Measurements from ENCODE around the gene CCR8.
"Not testable (repeated sequence)": the region's sequence is repeated elsewhere in the genome, so short reads cannot be mapped to it uniquely, and the experiment has no call there.

CCR8 gene

DNA sequence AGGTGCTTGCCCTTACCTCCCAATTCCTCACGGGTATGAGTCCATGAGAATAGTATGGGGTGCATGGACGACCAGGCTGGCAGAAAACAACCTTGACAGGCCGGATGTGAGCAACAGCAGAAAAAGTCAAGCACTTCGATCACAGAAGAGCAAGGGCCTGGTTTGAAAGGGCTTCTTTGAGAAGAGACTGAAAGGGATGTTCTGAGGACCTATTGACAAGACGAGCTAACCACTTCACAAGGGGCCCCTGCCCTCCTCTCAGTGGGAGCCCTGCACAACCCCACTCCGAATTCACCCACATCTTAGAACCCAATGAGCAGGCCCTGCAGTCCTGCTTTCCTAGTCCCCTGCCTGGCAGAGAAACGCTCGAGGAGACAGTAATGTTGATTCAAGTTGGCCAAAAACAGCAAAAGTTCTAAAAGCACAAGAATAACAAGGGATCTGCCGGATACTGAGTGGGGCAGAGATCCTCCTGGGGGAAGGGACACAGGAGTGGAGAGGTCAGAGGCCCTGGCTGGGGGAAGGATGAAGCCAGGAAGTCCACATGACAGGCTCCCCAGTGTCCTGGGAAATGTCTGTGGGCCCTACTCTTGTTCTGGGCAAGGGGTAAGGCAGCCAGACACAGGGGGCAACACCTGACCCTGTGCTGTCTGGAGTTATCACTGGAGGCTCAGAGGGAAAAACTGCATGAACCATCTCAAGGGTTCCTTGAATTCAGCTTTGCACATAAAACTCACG is 34.9 kb upstream of the CCR8 start:
- no peak for TF ChIP-seq ZNF274 (IDR thresholded peaks at IDR 0.05; ENCODE audit: low read depth, low read length)
- no peak overlapping the region for H3K4me3 ChIP-seq (ENCODE audit: low read length)

DNA sequence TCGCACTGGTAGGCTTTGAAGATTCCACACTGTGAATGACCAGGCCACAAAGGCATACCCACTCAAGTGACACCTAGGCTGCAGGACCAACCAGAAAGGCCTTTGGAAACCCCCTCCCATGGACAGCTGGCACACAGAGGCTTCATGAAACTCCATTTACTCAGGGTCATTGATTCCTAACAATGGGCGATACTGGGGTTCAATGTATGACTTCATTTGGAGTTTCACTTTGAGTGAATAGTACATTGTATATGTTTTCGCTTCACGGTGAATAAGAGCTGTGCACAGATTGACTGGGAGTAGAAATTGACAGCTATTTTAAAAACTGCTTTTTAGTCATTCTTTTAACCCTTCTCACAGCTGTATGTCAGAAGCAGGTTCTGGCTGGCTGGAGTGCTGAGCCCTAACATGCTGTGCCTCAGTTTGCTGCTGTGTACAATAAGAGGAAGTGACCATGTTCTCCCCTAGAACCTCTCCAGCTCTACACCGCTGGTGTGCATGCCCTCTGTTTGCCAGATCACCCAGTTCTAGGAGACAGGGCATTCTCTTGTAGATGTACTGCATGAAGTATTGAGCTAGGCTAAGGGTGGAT is 34.2 kb upstream of the CCR8 start:
- TF ChIP-seq ZNF274 (IDR thresholded peaks at IDR 0.05; ENCODE audit: low read depth, low read length): no peak
- H3K4me3 ChIP-seq (ENCODE audit: low read length): no peak overlapping the region

DNA sequence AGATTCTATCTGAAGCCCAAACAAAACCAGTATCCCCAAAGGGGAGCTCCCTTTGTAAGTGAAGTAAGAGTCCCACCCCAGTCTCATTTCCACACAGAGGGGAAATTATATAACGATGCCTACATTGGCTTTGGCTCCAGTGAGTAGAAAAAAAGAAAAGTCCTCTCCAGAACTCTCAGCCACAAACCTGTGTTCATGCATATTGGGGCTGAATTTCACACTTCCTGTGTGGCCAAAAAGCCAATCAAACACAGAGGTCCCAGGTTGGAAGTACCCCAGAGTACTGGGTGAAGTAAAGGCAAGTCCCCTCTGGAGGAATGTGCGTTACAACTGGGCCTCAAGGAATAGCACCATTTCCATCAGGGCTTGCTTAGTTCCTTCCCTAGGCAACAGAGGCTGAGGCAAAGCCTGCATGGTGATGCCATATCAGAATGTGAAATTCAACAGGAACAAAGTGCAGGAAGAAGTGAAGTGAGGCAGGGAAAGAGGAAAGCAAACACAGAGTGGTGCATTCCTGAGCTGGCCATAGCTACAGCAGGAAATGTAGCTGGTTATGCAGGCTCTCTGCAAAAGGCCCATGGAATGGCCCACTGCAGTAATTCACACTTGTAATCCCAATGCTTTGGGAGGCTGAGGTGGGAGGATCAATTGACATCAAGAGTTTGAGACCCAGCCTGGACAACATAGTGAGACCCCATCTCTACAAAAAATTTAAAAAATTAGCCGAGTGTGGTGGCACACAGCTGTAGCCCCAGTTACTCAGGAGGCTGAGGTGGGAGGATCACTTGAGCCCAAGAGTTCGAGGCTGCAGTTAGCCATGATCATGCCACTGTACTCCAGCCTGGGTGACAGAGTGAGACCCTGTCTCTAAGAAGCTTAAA is 33.1 kb upstream of the CCR8 start:
- H3K4me3 ChIP-seq (ENCODE audit: low read length): no peak overlapping the region
- TF ChIP-seq ZNF274 (IDR thresholded peaks at IDR 0.05; ENCODE audit: low read depth, low read length): no peak

DNA sequence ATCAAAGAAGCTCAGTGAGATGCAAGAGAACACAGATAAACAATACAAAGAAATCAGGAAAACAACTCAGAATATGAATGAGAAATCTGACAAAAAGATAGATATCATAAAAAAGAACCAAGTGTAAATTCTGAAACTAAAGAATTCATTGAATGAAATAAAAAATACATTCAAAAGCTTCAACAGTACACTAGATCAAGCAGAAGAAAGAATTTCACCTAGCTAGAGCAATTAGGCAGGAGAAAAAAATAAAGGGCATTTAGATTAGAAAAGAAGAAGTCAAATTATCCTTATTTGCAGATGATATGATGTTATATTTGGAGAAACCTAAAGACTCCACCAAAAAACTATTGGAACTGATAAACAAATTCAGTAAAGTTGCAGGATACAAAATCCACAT is 30.2 kb upstream of the CCR8 start:
- no peak for TF ChIP-seq ZNF274 (IDR thresholded peaks at IDR 0.05; ENCODE audit: low read depth, low read length)
- no peak overlapping the region for H3K4me3 ChIP-seq (ENCODE audit: low read length)

DNA sequence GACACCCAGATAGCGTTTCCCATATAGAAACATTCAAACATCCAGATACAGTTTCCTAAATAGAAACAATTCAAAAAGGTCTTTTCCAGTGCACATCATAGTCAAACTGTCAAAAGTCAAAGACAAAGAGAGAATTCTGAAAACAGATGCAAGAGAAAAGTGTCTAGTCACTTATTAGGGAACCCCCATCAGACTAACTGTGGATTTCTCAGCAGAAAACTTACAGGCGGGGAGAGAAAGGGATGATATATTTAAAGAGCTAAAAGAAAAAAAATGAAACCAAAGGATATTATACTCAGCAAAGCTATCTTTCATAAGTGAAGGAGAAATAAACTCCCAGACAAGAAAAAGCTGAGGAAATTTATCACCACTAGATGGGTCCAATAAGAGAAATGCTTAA is 27.3 kb upstream of the CCR8 start:
- H3K4me3 ChIP-seq (ENCODE audit: low read length): no peak overlapping the region
- no peak for TF ChIP-seq ZNF274 (IDR thresholded peaks at IDR 0.05; ENCODE audit: low read depth, low read length)

DNA sequence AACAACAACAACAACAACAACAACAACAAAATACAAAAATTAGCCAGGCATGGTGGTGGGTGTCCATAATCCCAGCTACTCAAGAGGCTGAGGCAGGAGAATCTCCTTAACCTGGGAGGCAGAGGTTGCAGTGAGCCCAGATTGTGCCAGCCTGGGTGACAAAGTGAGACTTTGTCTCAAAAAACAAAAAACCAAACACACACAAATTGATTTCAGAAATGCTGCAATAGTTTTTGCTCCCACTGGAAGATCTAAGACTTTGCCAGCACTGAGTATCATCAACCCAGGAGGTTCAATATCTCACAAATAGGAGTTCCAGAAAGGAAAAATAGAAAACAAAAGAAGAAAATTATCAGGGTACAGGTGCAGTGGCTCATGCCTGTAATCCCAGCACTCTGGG is 16.2 kb upstream of the CCR8 start:
- no peak overlapping the region for H3K4me3 ChIP-seq (ENCODE audit: low read length)
- no peak for TF ChIP-seq ZNF274 (IDR thresholded peaks at IDR 0.05; ENCODE audit: low read depth, low read length)

DNA sequence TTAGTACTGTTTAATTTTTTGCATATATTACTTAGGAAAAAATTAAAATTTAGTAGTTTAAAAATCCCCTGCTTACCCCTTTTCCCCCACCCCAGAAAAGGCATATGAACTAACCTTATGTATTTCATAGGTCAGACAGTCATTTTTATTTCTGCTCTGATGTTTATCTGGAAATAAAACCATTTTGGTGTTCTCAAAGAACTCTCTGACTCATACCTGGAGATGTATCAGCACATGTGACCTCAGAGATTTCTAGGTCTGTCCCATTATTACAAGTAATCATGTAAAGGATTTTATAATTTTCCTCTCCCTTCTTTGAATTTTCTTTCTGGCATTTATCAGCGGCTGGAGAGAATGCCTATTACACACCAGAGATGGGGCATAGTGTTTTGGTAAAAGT is 14.1 kb upstream of the CCR8 start:
- TF ChIP-seq ZNF274 (IDR thresholded peaks at IDR 0.05; ENCODE audit: low read depth, low read length): no peak
- H3K4me3 ChIP-seq (ENCODE audit: low read length): no peak overlapping the region

DNA sequence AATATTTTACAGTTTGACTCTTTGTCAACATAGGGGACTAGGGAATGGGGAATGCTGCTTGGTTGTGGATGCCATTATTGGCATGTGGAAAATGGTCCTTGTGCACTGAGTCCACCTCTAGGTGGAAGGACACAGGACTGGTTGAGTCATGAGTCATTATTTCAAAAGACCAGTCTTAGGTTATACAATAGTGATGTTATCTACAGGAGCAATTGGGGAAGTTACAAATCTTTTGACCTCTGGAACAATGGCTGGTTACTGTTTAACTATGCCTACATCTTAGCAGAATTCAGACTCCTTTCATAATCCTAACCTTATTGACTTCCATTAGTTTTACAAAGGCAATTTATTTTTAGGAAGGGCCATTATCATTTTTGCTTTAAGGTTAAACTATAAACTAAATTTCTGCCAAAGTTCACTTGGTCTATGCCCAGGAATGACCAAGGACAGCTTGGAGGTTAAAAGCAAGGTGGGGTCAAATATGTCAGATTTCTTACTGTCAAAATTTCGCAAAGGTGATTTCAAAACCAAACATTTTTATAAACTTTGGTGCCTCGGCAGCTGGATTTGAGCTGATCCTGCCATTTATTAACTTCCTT is 11.8 kb upstream of the CCR8 start:
- no peak for TF ChIP-seq ZNF274 (IDR thresholded peaks at IDR 0.05; ENCODE audit: low read depth, low read length)
- no peak overlapping the region for H3K4me3 ChIP-seq (ENCODE audit: low read length)

DNA sequence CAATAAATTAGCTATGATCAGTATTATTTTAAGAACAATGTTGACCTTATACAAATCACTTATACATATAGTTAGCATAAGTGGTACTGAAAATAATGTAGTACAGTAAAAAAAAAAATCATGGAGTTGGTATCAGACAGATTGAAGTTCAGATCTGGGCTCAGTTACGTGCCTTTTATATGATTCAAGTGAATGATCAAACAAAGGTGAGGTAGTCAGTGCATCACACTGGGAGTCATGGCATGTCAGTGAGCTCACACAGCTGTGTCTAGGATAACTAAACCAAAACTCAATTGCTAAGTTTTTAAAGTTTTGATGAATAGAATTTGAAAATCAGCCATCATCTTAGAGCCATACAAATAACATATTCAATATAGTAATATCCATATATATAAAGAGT is 11.2 kb upstream of the CCR8 start:
- no peak overlapping the region for H3K4me3 ChIP-seq (ENCODE audit: low read length)
- TF ChIP-seq ZNF274 (IDR thresholded peaks at IDR 0.05; ENCODE audit: low read depth, low read length): no peak

DNA sequence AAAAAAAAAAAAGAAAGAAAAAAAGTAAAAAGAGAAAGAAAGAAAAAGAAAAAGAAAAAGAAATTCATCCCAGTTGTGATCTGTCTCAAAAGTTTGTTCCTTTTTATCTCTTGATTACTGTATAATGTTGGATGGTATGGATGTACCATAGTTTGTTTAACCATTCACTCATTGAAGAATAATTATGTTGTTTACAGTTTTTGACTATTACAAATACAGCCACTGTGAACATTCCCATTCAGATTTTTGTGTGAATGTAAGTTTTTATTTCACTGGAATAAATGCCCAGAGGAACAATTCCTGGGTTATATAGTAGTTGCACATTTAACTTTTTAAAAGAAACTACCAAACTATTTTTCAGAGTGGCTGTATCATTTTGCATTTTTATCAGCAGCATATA is 10.3 kb upstream of the CCR8 start:
- H3K4me3 ChIP-seq (ENCODE audit: low read length): no peak overlapping the region
- TF ChIP-seq ZNF274 (IDR thresholded peaks at IDR 0.05; ENCODE audit: low read depth, low read length): no peak

DNA sequence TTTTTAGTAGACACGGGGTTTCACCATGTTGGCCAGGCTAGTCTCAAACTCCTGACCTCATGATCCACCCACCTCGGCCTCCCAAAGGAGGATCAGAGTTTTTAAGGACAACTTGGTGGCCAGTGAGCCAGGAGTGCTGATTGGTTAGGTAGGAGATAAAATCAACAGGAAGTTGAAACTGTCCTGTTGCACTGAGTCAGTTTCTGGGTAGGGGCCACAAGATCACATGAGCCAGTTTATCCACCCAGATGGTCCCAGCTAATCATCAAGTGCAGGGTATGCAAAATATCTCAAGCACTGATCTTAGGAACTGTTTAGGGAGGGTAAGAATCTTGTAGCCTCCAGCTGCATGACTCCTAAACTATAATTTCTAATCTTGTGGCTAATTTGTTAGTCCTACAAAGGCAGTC is 7.9 kb upstream of the CCR8 start:
- H3K4me3 ChIP-seq (ENCODE audit: low read length): not testable (repeated sequence)

DNA sequence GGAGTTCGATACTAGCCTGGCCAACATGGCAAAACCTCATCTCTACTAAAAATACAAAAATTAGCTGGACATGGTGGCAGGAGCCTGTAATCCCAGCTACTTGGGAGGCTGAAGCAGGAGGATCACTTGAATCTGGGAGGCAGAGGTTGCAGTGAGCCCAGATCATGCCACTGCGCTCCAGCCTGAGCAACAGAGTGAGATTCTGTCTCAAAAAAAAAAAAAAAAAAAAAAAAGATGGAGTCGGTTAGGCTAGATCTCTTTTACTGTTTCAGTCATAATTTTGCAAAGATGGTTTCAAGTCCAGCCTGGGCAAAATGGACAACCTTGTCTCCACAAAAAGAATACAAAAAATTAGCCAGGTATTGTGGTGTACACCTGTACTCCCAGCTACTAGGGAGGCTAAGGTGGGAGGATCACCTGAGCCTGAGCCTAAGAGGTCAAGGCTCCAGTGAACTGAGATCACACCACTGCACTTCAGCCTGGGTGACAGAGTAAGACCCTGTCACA is 7.2 kb upstream of the CCR8 start:
- not testable (repeated sequence) for H3K4me3 ChIP-seq (ENCODE audit: low read length)

DNA sequence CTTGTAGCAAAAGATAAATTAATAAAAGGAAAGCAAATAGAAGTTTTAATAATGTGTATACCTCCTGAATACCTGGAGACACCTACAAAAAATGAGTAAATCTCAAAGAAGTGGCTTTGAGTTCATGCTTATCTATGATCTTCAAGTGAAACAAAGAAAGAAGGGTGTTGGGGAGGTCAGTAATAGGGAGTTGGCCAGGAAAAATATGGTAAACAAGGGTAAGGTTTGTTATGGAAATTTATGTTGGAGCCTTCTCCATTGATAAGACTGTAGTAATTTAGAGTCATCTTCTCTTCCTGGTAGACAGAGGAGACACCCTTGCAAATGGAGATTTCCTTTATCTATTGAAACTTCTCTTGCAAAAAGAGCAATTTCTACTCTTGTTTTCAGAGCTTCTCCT is 6.6 kb upstream of the CCR8 start:
- no peak overlapping the region for H3K4me3 ChIP-seq (ENCODE audit: low read length)
- no peak for TF ChIP-seq ZNF274 (IDR thresholded peaks at IDR 0.05; ENCODE audit: low read depth, low read length)

DNA sequence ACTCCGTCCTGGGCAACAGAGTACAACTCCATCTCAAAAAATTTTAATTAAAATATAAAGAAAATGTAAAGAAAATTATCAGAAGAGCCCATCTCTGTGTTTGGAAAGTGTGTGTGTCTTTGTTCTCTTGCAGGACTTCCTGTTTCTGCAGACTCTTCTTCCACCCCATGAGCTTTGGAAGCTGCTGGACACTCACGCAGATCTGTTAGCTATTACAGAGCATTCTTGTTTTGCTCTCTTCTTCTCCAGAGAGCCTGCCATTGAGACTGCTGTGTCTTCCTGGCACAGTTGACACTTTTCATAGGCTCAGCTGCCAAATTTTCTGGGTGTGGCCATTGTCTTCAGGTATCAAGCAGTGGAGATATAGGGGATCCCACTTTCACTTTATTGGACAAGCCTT is 6.0 kb upstream of the CCR8 start:
- no peak for TF ChIP-seq ZNF274 (IDR thresholded peaks at IDR 0.05; ENCODE audit: low read depth, low read length)
- H3K4me3 ChIP-seq (ENCODE audit: low read length): no peak overlapping the region
